ENCODE measurements around the gene NEK2. TPM values are rescaled to one million over a fixed set of nuclear protein-coding genes. Genes with fewer than 3 reads are reported as not detected.
"Not testable (repeated sequence)": the region's sequence is repeated elsewhere in the genome, so short reads cannot be mapped to it uniquely, and the experiment has no call there.

The NEK2 gene
- polyA plus RNA-seq, 6 donors from 2014 or later = 0.16 to 0.32 TPM; not detected in 4

DNA sequence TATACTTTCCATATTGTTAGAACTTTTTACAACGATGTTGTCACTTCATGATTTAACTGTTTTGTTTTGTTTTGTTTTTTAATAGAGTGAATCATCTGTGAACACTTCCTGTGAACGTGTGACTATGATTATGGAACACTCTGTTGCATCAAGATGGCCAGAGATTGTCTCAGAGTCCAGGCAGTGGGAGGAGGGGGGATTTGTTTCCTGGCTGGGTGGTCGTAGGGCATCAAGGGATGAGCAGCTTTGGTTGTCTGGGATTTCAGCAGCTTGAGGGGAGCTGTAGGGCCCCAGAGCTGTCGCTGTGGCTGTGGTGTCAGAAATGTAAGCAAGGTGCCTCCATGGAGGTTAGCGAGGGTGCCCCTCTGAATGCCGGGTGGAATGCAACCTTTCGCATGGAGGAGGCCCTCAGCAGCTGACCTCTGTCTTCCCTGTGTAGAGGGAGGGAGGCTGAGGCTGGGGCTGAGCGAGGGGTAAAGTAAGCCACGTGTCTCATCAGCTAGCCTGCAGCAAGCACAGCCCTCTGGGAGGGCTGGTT lies 21.4 kb downstream of the NEK2 start:
- Mint-ChIP-seq H3K4me3 (no peak overlapping the region), H3K36me3 (no peaks in the 10 kb centered on the region), H3K9me3 (no peaks in the 10 kb centered on the region), H3K27ac (no peak overlapping the region), H3K4me1 (peaks cover 0 to 4% (median 0%) of the 10 kb centered on the region in 3 donors), H3K27me3 (peaks cover 0 to 8% (median 5%) of the 10 kb centered on the region in 3 donors)
- no peak for ATAC-seq (ENCODE audit: low read depth in 2 of 2)
- no peak for DNase-seq

DNA sequence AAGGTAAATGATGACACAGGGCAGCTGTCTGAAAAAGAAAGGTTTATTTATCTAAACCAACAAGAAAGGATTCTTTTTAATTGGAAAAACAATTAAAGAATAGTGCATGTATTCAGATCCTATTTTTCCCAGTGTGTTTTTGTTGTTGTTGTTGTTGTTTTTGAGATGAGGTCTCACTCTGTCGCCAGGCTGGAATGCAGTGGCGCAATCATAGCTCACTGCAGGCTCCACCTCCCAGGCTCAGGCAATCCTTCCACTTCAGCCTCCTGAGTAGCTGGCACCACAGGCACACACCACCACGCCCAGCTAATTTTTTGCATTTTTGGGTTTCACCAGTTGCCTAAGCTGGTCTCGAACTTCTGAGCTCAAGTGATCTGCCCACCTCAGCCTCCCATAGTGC lies 22.1 kb downstream of the NEK2 start:
- Mint-ChIP-seq H3K27ac (no peak overlapping the region), H3K4me3 (no peak overlapping the region), H3K4me1 (peaks cover 0 to 4% (median 0%) of the 10 kb centered on the region in 3 donors), H3K27me3 (peaks cover 0 to 8% (median 5%) of the 10 kb centered on the region in 3 donors), H3K36me3 (no peaks in the 10 kb centered on the region), H3K9me3 (no peaks in the 10 kb centered on the region)
- ATAC-seq (ENCODE audit: low read depth in 2 of 2) = no peak
- DNase-seq = no peak

- H3K4me1 Mint-ChIP-seq = peaks cover 0 to 4% (median 0%) of the 10 kb centered on the region in 3 donors
- no peak overlapping the region for H3K27ac Mint-ChIP-seq
- H3K4me3 Mint-ChIP-seq = no peak overlapping the region
- ATAC-seq (ENCODE audit: low read depth in 2 of 2) = no peak
- no peaks in the 10 kb centered on the region for H3K9me3 Mint-ChIP-seq
- H3K36me3 Mint-ChIP-seq = no peaks in the 10 kb centered on the region
- H3K27me3 Mint-ChIP-seq = peaks cover 0 to 8% (median 5%) of the 10 kb centered on the region in 3 donors
- DNase-seq = no peak
These were observed 23.1 kb downstream of the NEK2 start for GRCh38 chr1:211652371-211652770.

DNA sequence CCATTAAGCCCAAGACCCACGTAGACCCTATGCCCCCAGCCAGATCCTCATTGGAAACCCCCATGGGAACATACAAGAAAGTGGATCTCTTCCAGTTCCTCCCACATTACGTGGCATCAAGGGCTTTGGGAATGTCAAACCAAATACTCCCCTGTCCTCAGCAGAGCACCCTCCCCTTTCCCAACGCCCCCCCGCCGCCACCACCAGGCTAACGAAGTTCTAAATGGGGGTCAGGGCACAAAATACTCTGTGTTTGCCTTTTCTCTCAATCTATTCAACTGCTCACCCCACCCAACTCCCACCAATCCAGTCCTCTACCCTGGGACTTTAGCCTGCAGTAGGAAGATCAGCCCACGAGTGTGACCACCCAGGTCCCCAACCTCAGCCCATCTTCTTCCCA lies 24.5 kb downstream of the NEK2 start:
- Mint-ChIP-seq H3K36me3 (no peaks in the 10 kb centered on the region), H3K9me3 (no peaks in the 10 kb centered on the region), H3K27me3 (peaks cover 0 to 8% (median 5%) of the 10 kb centered on the region in 3 donors), H3K27ac (no peak overlapping the region), H3K4me3 (no peak overlapping the region), H3K4me1 (peaks cover 0 to 4% (median 0%) of the 10 kb centered on the region in 3 donors)
- no peak for DNase-seq
- no peak for ATAC-seq (ENCODE audit: low read depth in 2 of 2)

- ATAC-seq (ENCODE audit: low read depth in 2 of 2) (peak; percentile 34 to 58), DNase-seq (peak; percentile 19)
- H3K36me3 Mint-ChIP-seq = no peaks in the 10 kb centered on the region
- no peak overlapping the region for H3K27ac Mint-ChIP-seq
- no peaks in the 10 kb centered on the region for H3K4me1 Mint-ChIP-seq
- peak overlapping the region in 1 of 8 donors; percentile 12 for H3K4me3 Mint-ChIP-seq
- H3K9me3 Mint-ChIP-seq = no peaks in the 10 kb centered on the region
- peaks cover 0 to 8% (median 0%) of the 10 kb centered on the region in 3 donors for H3K27me3 Mint-ChIP-seq
These were observed 26.2 kb downstream of the NEK2 start for GRCh38 chr1:211648980-211649934.

- Mint-ChIP-seq H3K36me3 (no peaks in the 10 kb centered on the region), H3K27ac (no peak overlapping the region)
- ATAC-seq (ENCODE audit: low read depth in 2 of 2) = no peak
These were observed 27.1 kb downstream of the NEK2 start for GRCh38 chr1:211648336-211648735.

DNA sequence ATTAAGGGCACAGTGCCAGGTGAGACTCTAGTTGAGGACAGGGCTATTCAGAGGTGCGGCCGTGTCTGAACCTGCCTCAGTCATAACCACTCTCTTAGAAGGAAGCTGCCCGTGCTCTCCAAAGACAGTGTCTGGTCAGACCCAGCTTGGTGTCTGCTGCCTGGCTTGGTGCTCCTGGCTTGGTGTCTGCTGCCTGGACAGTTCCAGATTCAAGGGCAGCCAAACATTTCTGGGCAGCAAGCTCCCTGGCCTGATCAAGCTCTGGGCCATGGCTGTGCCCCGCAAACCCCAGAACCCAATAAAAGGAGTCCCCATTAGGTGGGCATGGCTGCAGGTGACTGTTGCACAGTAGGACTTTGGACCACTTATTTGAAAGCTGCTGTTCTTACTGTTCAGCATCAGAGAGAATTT lies 27.7 kb downstream of the NEK2 start:
- H3K9me3 Mint-ChIP-seq = no peaks in the 10 kb centered on the region
- H3K27ac Mint-ChIP-seq = no peak overlapping the region
- H3K27me3 Mint-ChIP-seq = no peaks in the 10 kb centered on the region
- ATAC-seq (ENCODE audit: low read depth in 2 of 2) (no peak), DNase-seq (no peak)
- no peak overlapping the region for H3K4me3 Mint-ChIP-seq
- H3K4me1 Mint-ChIP-seq = no peaks in the 10 kb centered on the region
- H3K36me3 Mint-ChIP-seq = no peaks in the 10 kb centered on the region

More at GRCh38 chr1:211648336-211648735, 27.1 kb downstream of the NEK2 start:
- no peaks in the 10 kb centered on the region for H3K9me3 Mint-ChIP-seq
- H3K27me3 Mint-ChIP-seq = no peaks in the 10 kb centered on the region
- peak overlapping the region in 1 of 8 donors; percentile 9 for H3K4me3 Mint-ChIP-seq
- no peak for DNase-seq
- no peaks in the 10 kb centered on the region for H3K4me1 Mint-ChIP-seq

- H3K9me3 Mint-ChIP-seq = no peaks in the 10 kb centered on the region
- no peak for DNase-seq
- ATAC-seq (ENCODE audit: low read depth in 2 of 2) = no peak
- H3K27ac Mint-ChIP-seq = no peak overlapping the region
- no peak overlapping the region for H3K4me3 Mint-ChIP-seq
- no peaks in the 10 kb centered on the region for H3K36me3 Mint-ChIP-seq
- no peaks in the 10 kb centered on the region for H3K27me3 Mint-ChIP-seq
- no peaks in the 10 kb centered on the region for H3K4me1 Mint-ChIP-seq
These were observed 28.9 kb downstream of the NEK2 start for GRCh38 chr1:211646566-211646965.

DNA sequence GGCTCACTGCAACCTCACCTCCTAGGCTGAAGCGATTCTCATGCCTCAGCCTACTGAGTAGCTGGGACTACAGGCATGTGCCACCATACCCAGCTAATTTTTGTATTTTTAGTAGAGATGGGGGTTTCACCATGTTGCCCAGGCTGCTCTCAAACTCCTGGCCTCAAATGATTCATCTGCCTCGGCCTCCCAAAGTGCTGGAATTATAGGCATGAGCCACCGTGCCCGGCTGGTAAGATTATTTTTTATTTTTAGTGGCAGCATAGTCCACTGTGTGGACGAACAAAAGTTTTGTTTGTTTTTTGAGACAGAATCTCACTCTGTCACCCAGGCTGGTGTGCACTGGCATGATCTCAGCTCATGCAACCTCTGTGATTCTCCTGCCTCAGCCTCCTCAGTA lies 29.8 kb downstream of the NEK2 start:
- H3K9me3 Mint-ChIP-seq; H3K4me3 Mint-ChIP-seq; H3K27me3 Mint-ChIP-seq; DNase-seq; H3K4me1 Mint-ChIP-seq; H3K27ac Mint-ChIP-seq; ATAC-seq (ENCODE audit: low read depth in 2 of 2); H3K36me3 Mint-ChIP-seq: not testable (repeated sequence)

DNA sequence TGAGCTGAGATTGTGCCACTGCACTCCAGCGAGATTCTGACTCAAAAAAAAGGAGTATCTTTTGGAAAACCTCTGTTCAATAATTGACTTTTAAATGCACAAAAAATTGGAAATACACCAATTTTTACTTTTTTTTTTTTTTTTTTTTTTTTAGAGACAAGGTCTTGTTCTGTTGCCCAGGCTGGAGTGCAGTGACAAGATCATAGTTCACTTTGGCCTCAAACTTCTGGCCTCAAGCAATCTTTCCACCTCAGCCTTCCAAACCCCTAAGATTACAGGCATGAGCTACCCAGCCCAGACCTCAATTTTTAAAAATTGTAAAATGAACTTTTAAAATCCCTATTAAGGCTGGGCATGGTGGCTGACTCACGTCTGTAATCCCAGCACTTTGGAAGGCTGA lies 30.8 kb downstream of the NEK2 start:
- DNase-seq (no peak), ATAC-seq (ENCODE audit: low read depth in 2 of 2) (no peak)

DNA sequence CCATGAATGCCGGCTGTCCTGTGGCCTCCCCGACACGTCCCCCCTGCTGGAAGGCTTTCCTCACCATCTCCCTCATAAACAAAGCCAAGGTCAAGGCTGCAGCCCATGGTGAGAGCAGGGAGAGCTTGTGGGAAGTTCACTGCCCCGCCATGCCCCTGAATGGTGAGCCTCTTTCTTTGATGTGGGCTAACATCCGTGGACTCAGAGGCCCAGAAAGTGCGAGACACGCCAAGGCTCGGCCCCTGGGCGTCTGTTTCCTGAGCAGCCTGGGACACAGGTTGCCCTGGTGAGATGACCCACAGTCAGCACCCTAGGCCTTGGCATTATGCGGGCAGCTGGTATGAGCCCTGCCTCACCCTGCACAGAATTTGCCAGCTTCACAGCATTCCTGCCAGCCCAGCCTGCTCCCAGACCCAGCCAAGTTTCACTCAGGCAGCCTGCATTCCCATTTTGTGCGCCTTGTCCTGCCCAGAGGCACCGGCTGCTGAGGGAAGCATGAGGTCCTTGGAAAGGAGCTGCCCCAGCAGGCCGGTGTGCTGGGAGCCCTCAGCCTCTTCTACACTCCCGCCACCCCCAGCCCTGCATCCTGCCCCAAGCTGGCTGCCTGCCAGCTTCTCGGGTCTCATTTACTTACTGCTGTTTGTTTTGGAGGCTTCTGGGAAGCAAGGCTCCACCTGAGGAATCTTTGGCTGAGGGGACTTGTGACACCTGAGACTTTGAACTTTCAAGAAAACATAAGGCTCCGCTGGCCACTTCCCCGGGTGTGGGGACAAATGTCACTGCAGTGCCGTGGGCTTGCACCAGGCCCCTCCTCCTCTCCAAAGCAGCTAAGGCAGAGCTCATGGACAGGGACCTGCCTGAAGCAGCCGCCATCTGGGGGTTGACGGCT lies 31.9 kb downstream of the NEK2 start:
- Mint-ChIP-seq H3K9me3 (no peaks in the 10 kb centered on the region), H3K27me3 (peaks cover 0 to 8% (median 0%) of the 10 kb centered on the region in 3 donors), H3K4me1 (no peaks in the 10 kb centered on the region), H3K36me3 (no peaks in the 10 kb centered on the region), H3K27ac (no peak overlapping the region), H3K4me3 (no peak overlapping the region)
- ATAC-seq (ENCODE audit: low read depth in 2 of 2) (no peak), DNase-seq (no peak)

More for the DNA sequence above, 30.8 kb downstream of the NEK2 start:
- H3K27ac Mint-ChIP-seq = no peak overlapping the region
- H3K4me1 Mint-ChIP-seq = no peaks in the 10 kb centered on the region
- peaks cover 0 to 8% (median 0%) of the 10 kb centered on the region in 3 donors for H3K27me3 Mint-ChIP-seq
- no peaks in the 10 kb centered on the region for H3K9me3 Mint-ChIP-seq
- H3K36me3 Mint-ChIP-seq = no peaks in the 10 kb centered on the region
- H3K4me3 Mint-ChIP-seq = no peak overlapping the region

GRCh38 chr1:211642870-211643269 lies 32.6 kb downstream of the NEK2 start:
- peak overlapping the region in 1 of 8 donors; percentile 36 for H3K4me3 Mint-ChIP-seq
- H3K27ac Mint-ChIP-seq = no peak overlapping the region
- no peaks in the 10 kb centered on the region for H3K36me3 Mint-ChIP-seq
- H3K27me3 Mint-ChIP-seq = peaks cover 0 to 8% (median 0%) of the 10 kb centered on the region in 3 donors
- ATAC-seq (ENCODE audit: low read depth in 2 of 2) = no peak
- no peak for DNase-seq
- no peaks in the 10 kb centered on the region for H3K4me1 Mint-ChIP-seq
- H3K9me3 Mint-ChIP-seq = no peaks in the 10 kb centered on the region

DNA sequence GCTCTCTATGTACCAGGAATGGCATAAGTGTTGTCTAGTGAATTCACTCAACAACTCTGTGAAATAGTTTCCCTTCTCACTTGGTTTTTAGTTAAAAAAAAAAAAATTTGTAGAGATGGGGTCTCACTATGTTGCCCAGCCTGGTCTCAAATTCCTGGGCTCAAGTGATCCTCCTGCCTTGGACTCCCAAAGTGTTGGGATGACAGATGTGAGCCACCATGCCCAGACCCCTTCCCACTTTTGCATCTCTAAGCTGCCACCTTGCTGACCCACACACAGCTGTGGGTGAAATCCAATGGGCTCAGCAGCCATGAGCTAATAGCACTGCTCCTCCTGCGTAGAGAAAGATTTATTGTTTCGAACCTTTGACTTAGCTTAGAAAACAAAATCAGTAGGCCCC lies 33.5 kb downstream of the NEK2 start:
- Mint-ChIP-seq H3K27me3 (peaks cover 0 to 8% (median 3%) of the 10 kb centered on the region in 3 donors), H3K4me3 (no peak overlapping the region), H3K36me3 (no peaks in the 10 kb centered on the region), H3K27ac (no peak overlapping the region), H3K9me3 (peaks cover 0 to 2% (median 0%) of the 10 kb centered on the region in 7 donors), H3K4me1 (no peaks in the 10 kb centered on the region)
- no peak for DNase-seq
- no peak for ATAC-seq (ENCODE audit: low read depth in 2 of 2)
